HepG2 (cell line): Measurements from ENCODE around the gene NDUFB3. TPM values are rescaled to one million over a fixed set of nuclear protein-coding genes. Genes with fewer than 3 reads are reported as not detected.

Experiments
- ATF5 ChIP-seq: sonication (generic); formaldehyde crosslinking; IDR thresholded peaks from 2 replicates; pipeline ENCODE4 v1.4.0; 2020; ENCODE audit warnings: mild to moderate bottlenecking, low read depth, missing genetic modification reagents
- CBX5 ChIP-seq: sonication (generic); formaldehyde crosslinking; IDR thresholded peaks from 2 replicates; pipeline ENCODE4 v1.4.0; 2020; ENCODE audit warnings: missing genetic modification reagents, borderline replicate concordance
- DDIT3 ChIP-seq: sonication (generic); formaldehyde crosslinking; IDR thresholded peaks from 2 replicates; pipeline ENCODE4 v1.4.0; 2020; ENCODE audit warnings: mild to moderate bottlenecking, missing genetic modification reagents
- DNMT3B ChIP-seq: conservative IDR thresholded peaks from 2 replicates; pipeline ENCODE4 v1.6.1; 2016; ENCODE audit warnings: missing biosample characterization, control low read depth
- EEA1 ChIP-seq: sonication (generic); formaldehyde crosslinking; IDR thresholded peaks from 2 replicates; pipeline ENCODE4 v1.5.1; 2020; ENCODE audit warnings: mild to moderate bottlenecking, missing genetic modification reagents, borderline replicate concordance
- FUBP1 ChIP-seq: sonication (generic); formaldehyde crosslinking; IDR thresholded peaks from 2 replicates; pipeline ENCODE4 v1.5.1; 2020; ENCODE audit warnings: missing genetic modification reagents, mild to moderate bottlenecking, borderline replicate concordance
- KDM5B ChIP-seq: sonication (generic); formaldehyde crosslinking; IDR thresholded peaks from 2 replicates; pipeline ENCODE4 v1.4.0; 2020; ENCODE audit warnings: missing genetic modification reagents, mild to moderate bottlenecking, borderline replicate concordance
- RBFOX2 ChIP-seq: fragments of 200-400 bp; formaldehyde crosslinking; IDR thresholded peaks from 2 replicates; pipeline ENCODE4 v1.6.1; 2017; ENCODE audit warnings: low read depth, mild to moderate bottlenecking, low read length
- RFXANK ChIP-seq: IDR thresholded peaks from 2 replicates; pipeline ENCODE4 v1.6.1; 2016
- SMARCC2 ChIP-seq: fragments of 450-650 bp; IDR thresholded peaks from 2 replicates; pipeline ENCODE4 v1.6.1; 2017; ENCODE audit warnings: antibody characterized with exemption, mild to moderate bottlenecking
- SRF ChIP-seq: IDR thresholded peaks from 2 replicates; pipeline ENCODE4 v1.6.1; 2011; ENCODE audit warnings: mild to moderate bottlenecking, low read depth, low read length, moderate library complexity
- TGIF2 ChIP-seq: IDR thresholded peaks from 2 replicates; pipeline ENCODE4 v1.6.1; 2016; ENCODE audit warnings: control low read depth, missing compliant biosample characterization
- TRAFD1 ChIP-seq: sonication (generic); formaldehyde crosslinking; IDR thresholded peaks from 2 replicates; pipeline ENCODE4 v1.5.1; 2020; ENCODE audit warnings: missing genetic modification reagents, mild to moderate bottlenecking, borderline replicate concordance
- ZFYVE20 ChIP-seq: sonication (generic); formaldehyde crosslinking; IDR thresholded peaks from 2 replicates; pipeline ENCODE4 v1.8.0; 2023; ENCODE audit warnings: low read depth, mild to moderate bottlenecking, moderate library complexity, missing genetic modification reagents, borderline replicate concordance
- ZNF235 ChIP-seq: sonication (generic); formaldehyde crosslinking; IDR thresholded peaks from 2 replicates; pipeline ENCODE4 v1.8.1; 2023; ENCODE audit warnings: mild to moderate bottlenecking, missing genetic modification reagents, borderline replicate concordance
- ZNF354B ChIP-seq: sonication (generic); formaldehyde crosslinking; IDR thresholded peaks from 2 replicates; pipeline ENCODE4 v1.8.0; 2022; ENCODE audit warnings: mild to moderate bottlenecking, missing genetic modification reagents
- polyA plus RNA-seq, 8 experiments: library from polyadenylated mRNA; depleted of rRNA in 3 of 8; stranded (reverse) in 7 of 8; unstranded in 1 of 8; fragments of >200 nt; fragmentation: Illumina TruSeq in 4 of 8; extraction: Trizol in 4 of 8; gene quantifications; 2 replicates each; pipeline versions ENCODE4 v1.2.1 to v1.2.3, GENCODE V29; 2011 to 2016; ENCODE audit warnings: low read depth in 4 of 8, missing spikeins in 1 of 8, mixed read lengths in 1 of 8; ENCODE audit not compliant: insufficient read depth in 1 of 8
- total RNA-seq, 5 experiments: library from RNA; depleted of rRNA; stranded (reverse); fragments of >200 nt; fragmentation: Illumina TruSeq; extraction: Trizol; gene quantifications; 2 replicates each; pipeline ENCODE4 v1.2.3, GENCODE V29; 2016; ENCODE audit warnings: low read depth in 1 of 5
- TF ChIP-seq, protein P1 (sequence below): sonication (generic); formaldehyde crosslinking; IDR thresholded peaks from 2 replicates; pipeline ENCODE4 v1.4.0; 2020; ENCODE audit warnings: missing genetic modification reagents, borderline replicate concordance
- TF ChIP-seq, protein P2 (sequence below): sonication (generic); formaldehyde crosslinking; IDR thresholded peaks from 2 replicates; pipeline ENCODE4 v1.5.0; 2020; ENCODE audit warnings: missing genetic modification reagents

NDUFB3 gene
- total and polyA plus RNA-seq, 2 of the 13 experiments (the other 11 are each of a cell fraction or from before 2014, with no cell fraction given), result 50.7 to 159 TPM

DNA sequence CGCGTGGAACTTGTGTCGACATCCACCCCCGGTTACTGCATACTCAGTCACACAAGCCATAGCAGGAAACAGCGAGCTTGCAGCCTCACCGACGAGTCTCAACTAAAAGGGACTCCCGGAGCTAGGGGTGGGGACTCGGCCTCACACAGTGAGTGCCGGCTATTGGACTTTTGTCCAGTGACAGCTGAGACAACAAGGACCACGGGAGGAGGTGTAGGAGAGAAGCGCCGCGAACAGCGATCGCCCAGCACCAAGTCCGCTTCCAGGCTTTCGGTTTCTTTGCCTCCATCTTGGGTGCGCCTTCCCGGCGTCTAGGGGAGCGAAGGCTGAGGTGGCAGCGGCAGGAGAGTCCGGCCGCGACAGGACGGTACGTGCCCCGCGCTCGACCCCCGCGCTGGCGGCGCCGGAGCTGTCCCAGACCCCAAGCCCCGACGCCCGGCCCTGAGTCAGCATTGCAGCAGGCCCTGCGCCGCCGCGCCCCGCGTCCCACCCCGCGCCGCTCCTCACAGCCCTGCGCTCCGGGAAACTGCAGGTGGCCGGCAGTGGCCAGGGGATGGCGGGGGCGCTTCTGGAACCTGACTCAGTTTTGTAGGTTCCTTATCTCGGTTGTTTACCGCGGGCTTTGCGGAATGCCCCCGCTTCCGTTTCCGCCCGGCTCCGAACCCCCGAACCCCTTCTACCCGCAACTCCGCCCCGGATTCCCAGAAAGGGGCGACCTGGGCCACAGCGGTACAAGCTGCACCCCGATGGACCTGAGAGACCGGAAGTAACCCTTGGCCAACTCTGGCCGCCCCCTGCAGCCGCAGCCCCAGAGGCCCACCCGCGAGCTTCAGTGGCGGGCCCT, 44.5 kb downstream of the NDUFB3 start, which contains the start of gene CFLAR (continued):
- TF ChIP-seq ATF5 (CRISPR knock-in tag), result peak; percentile 90; the same call in 1 of the 2 replicates
- TF ChIP-seq EEA1 (CRISPR knock-in tag), result peak; percentile 84
- peak; percentile 50; the same call in 1 of the 2 replicates for TF ChIP-seq CBX5 (CRISPR knock-in tag)
- no peak for TF ChIP-seq ZNF354B (CRISPR knock-in tag)
- TF ChIP-seq ZNF235 (CRISPR knock-in tag), result peak; percentile 99; the same call in 1 of the 2 replicates
- TF ChIP-seq ZFYVE20 (CRISPR knock-in tag), result 0 out of 2 replicates have a peak, but pooled peaks have one; percentile 30
- peak; percentile 74 for TF ChIP-seq TGIF2
- 0 out of 2 replicates have a peak, but pooled peaks have one; percentile 22 for TF ChIP-seq DNMT3B (CRISPR knock-in tag)
- peak; percentile 100 for TF ChIP-seq RBFOX2
- TF ChIP-seq FUBP1 (CRISPR knock-in tag), result no peak
- no peak for TF ChIP-seq TRAFD1 (CRISPR knock-in tag)
- TF ChIP-seq, protein P1, sequence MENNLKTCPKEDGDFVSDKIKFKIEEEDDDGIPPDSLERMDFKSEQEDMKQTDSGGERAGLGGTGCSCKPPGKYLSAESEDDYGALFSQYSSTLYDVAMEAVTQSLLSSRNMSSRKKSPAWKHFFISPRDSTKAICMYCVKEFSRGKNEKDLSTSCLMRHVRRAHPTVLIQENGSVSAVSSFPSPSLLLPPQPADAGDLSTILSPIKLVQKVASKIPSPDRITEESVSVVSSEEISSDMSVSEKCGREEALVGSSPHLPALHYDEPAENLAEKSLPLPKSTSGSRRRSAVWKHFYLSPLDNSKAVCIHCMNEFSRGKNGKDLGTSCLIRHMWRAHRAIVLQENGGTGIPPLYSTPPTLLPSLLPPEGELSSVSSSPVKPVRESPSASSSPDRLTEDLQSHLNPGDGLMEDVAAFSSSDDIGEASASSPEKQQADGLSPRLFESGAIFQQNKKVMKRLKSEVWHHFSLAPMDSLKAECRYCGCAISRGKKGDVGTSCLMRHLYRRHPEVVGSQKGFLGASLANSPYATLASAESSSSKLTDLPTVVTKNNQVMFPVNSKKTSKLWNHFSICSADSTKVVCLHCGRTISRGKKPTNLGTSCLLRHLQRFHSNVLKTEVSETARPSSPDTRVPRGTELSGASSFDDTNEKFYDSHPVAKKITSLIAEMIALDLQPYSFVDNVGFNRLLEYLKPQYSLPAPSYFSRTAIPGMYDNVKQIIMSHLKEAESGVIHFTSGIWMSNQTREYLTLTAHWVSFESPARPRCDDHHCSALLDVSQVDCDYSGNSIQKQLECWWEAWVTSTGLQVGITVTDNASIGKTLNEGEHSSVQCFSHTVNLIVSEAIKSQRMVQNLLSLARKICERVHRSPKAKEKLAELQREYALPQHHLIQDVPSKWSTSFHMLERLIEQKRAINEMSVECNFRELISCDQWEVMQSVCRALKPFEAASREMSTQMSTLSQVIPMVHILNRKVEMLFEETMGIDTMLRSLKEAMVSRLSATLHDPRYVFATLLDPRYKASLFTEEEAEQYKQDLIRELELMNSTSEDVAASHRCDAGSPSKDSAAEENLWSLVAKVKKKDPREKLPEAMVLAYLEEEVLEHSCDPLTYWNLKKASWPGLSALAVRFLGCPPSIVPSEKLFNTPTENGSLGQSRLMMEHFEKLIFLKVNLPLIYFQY, result peak; percentile 52; the same call in 1 of the 2 replicates
- no peak for TF ChIP-seq DDIT3 (CRISPR knock-in tag)
- TF ChIP-seq RFXANK (CRISPR knock-in tag), result no peak
- TF ChIP-seq SRF, result no peak
- TF ChIP-seq KDM5B (CRISPR knock-in tag), result peak; percentile 94
- TF ChIP-seq SMARCC2, result no peak
- TF ChIP-seq, protein P2, sequence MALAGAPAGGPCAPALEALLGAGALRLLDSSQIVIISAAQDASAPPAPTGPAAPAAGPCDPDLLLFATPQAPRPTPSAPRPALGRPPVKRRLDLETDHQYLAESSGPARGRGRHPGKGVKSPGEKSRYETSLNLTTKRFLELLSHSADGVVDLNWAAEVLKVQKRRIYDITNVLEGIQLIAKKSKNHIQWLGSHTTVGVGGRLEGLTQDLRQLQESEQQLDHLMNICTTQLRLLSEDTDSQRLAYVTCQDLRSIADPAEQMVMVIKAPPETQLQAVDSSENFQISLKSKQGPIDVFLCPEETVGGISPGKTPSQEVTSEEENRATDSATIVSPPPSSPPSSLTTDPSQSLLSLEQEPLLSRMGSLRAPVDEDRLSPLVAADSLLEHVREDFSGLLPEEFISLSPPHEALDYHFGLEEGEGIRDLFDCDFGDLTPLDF, result peak; percentile 69
